Measurements from ENCODE around the gene SIK3.
"Not testable (repeated sequence)": the region's sequence is repeated elsewhere in the genome, so short reads cannot be mapped to it uniquely, and the experiment has no call there.

SIK3 gene

DNA sequence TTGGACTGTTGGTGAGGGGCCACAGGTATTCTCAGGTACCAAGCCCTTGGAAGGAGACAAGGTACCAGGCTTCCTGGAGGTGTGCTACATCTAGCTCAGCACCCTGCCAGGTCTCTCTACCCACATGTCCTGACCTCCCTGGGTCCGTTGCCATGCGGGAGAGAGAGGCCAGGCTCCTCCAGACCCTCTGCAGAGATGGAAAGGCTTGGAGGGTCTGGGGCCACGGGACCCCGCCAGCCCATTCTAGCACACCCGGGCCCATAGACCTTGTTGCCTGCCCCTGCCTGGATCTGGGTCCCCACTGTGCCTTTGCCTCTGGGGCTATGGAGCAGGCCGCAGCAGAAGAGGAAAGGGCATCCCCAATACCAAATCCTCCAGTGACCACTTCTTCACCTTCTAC is 270.8 kb downstream of the SIK3 start:
- no peak for DNase-seq (ENCODE audit: low read depth, low spot score)

DNA sequence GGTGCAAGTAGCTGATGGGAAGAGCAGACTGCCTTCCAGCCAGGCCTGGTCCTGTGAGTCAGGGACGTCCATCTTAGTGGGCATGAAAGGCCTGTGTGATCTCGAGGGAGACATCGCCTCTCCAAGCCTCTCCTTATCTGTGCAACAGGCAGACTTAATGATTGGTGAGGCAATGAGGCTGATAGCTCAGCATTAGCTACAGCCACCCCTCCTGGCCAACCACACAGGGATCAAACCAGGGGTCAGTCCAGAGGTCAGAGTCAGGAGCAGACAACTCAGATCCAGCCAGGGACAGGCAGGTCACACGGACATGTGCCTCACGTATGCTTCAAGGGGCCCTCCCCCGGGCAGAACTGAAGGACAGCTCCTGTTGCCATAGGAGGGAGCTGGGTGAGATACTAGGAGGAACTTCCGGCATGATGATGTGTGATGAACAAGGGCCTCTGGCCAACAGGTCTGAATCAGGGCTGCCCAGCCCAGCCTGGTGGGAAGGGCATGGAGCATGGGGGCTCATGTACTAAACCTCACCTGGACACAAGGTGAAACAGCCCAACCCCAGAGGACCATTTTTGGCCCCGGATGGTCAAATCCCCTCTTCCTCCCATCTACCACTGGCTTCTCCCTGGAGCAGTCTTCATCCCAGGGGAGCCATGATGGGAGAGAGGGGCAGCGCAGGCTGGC is 271.3 kb downstream of the SIK3 start:
- DNase-seq (ENCODE audit: low read depth, low spot score): no peak

DNA sequence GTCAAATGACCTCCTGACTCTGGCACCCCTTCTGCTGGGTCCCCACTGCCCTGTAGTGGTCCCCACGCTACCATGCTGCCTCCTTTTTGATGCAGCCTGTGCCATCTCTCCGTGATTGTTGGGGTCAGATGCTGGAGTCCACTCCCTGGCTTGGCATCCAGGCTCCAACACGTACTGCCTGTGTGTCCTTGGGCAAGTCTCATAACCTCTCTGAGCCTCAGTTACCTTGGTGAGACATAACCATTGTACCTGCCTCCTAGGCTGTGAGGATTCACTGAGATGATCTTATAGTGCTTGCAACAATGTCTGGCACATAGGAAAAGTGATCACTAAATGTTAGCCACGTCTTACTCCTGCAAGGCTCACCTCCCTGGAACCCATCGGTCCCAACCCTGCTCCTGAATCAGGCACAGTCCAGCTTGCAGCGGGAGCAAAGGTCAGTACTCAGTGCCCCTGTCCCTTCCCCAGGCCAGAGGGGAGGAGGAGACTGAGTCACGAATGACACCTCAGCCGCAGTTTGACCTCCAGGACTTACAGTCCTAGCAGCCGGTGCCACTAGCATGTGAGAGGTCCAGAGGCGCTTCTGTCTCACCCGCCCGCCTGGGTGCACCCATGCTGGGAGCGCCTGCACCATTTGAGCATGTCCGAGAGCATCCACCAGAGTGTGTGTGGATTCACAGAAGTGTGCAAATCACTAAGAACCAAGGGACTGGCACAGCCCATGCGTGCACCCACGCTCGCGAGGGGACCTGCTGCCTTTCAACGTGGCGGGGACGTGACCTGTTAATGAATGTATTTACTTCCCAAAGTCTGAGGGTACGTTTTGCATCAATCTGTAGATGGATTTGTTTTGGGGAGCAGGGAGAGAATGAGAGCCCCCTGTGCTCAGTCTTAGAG is 272.1 kb downstream of the SIK3 start:
- no peak for DNase-seq (ENCODE audit: low read depth, low spot score)

DNA sequence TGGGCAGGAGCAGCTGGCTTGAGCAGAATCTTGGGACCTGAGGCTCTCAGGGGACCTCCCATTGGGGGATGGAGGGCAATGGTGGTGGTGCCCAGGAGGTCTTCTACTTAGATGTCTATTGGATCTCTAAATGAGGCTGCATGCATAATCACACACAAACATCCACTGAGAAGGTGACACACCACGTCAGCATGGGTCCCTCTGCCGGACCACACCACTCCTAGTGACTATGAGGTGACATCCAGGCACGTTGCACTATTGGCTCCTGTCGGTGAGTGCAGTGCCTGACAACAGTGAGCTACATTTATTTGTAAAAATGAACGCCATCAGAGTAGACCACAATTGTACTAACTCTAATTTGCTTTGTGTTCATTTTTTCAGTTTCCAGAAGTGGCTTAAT is 272.8 kb downstream of the SIK3 start:
- DNase-seq (ENCODE audit: low read depth, low spot score): no peak

DNA sequence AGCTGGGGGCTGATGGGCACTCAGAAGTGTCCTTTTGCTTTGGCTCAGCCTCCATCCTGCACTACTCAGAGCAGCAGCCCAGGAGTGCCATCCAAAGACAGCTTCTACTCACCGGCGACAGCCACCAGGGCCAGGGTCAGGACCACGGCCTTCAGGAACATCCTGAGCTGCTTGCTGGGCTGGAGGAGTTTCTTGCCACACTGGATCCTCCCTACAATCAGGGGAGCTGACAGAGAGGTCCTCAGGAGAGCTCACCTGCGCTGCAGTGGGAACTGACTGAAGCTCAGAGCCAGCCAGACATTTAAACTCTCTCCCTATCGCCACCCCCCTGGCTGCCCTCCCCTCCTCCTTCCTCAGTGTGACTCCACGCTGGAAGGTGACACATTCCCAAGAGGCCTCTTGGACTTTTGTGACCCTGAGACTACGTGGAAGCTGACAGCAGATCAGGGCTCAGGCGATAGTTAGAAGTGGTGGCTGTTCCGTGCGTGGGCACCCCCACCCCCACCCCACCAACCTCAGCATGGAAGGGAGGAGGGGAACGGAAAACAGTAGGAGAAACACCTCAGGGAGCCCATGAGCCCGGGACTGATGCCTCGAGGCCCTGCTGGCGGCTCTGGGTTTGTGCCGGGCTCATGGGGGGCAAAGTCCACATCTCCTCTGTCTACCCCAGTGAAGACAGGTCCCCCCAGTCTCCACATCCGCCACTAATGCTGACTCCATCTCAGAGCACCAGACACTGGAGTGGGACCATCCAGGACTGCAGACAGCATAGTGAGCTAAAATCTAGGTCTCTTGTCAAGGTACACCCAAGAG is 275.0 kb downstream of the SIK3 start, which contains the start of gene APOA4:
Gene APOA4 (minus strand): TSS at position 274 of the 813 bp plus-strand sequence. CDS start 113 bp downstream, at position 161.
- DNase-seq (ENCODE audit: low read depth, low spot score): no peak

DNA sequence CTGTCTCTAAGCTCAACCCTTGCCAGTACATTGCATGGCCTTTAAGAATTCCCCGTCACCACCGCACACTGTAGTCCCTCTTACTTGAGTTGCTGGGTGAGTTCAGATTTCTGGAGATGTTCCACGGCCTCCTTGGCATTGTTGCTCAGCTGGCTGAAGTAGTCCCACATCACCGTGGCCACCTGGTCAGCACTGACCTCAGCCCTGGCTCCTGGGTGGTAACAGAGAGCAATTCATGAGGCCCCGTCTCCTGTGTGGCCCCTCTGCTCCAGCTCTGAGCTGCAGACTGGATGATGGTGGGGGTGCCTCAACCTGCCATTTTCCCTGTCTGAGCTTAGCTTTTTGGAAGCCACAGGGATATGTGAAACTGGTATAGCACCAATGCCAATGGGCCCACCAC is 275.7 kb downstream of the SIK3 start:
- no peak for DNase-seq (ENCODE audit: low read depth, low spot score)

DNA sequence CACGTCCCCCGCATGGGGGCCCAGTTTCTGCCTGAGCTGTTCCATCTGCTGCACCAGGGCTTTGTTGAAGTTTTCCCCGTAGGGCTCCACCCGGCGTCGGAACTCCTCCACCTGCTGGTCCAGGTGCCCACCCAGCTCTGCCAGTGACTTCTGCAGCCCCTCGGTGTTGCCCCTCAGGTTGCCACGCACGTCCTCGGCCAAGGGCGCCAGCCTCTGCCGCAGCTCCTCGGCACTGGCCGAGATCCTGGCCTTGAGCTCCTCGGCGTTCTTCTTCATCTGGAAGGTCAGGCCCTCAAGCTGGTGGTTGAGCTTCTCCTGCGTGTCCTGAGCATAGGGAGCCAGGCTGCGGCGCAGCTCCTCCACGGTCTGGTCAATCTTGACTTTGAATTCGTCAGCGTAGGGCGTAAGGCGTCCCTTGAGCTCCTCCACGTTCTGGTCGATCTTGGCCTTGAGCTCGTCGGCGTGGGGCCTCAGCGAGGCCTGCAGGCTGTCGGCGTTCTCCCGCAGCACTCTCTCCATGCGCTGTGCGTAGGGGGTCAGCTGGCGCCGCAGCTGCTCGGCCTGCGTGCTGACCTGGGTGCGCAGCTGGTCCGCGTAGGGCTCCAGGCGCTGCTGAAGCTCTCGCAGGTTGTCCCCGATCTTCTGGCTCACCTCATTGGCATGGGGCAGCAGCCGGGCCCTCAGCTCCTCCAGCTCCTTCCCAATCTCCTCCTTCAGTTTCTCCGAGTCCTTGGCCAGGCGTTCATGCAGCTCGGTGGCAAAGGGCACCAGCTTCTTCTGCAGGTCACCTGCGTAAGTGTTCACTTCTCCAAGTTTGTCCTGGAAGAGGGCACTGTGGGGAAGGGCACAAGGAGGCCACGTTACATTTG is 276.9 kb downstream of the SIK3 start:
- DNase-seq (ENCODE audit: low read depth, low spot score): no peak

DNA sequence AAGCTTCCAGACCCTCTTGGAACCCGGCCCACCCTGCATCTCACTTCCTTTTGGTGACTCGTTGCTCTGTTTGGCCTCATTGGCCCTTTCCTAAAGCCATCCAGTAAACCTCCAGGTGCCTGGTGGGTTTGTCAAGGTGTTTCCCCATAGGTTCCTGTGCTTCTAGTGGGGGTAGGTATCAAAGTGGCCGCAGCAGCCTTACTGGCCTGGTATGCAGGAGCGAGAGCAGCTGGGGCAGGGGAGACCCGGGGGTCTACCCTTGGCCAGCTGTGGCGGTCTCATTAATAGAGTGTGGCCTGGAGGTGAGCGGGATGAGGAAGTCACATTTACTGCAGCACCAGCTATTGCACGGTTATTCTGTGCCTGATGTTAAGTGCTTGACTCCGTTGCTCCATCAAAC is 279.2 kb downstream of the SIK3 start:
- DNase-seq (ENCODE audit: low read depth, low spot score): no peak

DNA sequence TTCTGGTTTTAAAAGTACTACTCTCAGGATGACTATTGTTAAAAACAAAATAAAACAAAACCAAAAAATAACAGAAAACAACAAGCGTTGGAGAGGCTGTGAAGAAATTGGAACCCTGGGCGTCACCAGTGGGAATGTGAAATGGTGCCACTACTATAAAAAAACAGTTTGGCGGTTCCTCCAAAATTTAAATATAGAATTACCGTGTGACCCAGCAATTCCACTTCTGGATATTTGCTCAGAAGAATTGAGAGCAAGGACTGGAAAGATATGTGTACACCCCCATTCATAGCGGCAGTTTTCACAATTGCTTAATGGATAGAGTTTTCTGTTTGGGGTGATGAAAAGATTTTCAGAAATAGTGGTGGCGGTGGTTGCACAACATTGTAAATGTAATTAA is 283.7 kb downstream of the SIK3 start:
- DNase-seq (ENCODE audit: low read depth, low spot score): no peak

DNA sequence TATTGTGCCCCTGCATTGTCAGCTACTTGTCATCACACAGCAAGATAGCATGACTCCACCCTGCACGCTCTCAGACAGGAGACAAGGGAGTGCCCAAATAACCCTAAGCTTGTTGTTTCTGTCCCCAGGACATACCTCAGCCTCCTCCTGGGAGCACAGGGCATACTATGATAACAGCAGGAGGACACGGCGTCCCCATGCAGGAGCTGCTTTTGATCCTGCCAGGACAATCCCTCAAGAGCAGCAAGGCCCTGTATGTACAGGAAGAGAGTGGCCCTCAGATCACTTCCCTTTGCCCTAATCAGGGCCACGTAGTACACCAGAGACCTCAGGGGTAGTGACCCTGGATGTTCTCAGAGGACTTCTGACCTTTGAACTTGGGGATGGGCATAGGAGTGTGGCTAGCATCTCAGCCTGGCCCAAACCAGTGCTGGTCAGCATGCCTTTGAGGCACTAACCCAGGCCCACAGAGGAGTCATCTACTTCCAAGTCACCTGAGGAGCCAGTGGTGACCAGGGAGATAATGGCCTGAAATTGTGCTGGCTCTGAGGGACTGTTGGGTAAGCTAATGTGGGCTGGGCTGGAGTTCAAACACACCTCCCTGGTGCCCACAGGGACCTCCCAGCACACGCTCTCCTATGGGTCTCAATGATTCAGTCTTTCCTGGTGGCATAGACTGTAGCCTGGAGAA is 284.3 kb downstream of the SIK3 start:
- DNase-seq (ENCODE audit: low read depth, low spot score): no peak

DNA sequence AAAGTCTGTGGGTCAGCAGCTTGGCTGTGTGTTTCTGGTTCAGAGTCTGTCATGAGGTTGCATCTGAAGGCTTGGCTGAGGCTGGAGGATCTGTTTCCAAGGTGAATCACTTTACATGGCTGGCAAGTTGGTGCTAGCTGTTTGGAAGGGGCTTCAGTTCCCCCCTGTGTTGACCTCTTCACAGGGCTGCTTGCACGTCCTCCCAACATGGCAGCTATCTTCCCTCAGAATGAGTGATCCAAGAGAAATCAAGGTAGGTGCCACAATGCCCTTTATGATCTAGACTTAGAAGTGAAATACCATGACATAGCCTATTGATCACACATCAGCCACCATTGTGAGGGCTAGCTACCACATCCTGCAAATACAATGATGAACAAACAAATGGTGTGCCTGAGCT is 285.1 kb downstream of the SIK3 start:
- no peak for DNase-seq (ENCODE audit: low read depth, low spot score)

DNA sequence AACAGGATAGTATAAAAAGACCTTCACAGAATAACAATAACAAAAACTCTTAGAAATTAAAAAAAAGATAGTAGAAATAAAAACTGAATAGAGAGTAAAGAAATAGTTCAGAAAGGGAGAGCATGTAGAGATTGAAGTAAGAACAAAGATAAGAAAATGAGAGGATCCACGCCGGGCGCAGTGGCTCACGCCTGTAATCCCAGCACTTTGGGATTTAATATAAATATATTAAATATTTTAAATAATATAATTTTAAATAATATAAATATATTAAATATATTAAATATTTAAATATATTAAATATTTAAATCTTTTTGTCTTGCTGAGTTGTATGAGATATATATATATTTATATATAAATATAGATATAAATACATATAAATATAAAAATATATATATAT is 286.1 kb downstream of the SIK3 start:
- no peak for DNase-seq (ENCODE audit: low read depth, low spot score)

DNA sequence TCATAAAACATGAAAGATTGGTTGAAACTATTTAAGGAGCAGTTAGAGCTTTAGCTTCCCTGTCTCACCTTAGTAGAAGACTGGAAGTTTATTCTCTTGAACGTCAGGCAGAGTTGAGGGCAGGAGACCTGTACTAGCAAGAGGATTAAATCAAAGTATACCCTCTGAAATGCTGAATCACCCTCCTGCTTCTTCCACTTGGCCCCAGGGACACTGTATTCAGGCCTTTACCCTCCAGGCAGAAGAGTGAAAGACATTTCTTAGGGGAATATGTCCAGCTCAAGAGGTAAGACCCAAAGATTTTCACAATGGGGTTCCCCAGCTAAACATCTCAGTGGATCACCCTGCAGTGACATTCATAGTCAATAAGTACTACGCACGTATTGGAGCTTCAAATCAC is 287.0 kb downstream of the SIK3 start:
- no peak for DNase-seq (ENCODE audit: low read depth, low spot score)

DNA sequence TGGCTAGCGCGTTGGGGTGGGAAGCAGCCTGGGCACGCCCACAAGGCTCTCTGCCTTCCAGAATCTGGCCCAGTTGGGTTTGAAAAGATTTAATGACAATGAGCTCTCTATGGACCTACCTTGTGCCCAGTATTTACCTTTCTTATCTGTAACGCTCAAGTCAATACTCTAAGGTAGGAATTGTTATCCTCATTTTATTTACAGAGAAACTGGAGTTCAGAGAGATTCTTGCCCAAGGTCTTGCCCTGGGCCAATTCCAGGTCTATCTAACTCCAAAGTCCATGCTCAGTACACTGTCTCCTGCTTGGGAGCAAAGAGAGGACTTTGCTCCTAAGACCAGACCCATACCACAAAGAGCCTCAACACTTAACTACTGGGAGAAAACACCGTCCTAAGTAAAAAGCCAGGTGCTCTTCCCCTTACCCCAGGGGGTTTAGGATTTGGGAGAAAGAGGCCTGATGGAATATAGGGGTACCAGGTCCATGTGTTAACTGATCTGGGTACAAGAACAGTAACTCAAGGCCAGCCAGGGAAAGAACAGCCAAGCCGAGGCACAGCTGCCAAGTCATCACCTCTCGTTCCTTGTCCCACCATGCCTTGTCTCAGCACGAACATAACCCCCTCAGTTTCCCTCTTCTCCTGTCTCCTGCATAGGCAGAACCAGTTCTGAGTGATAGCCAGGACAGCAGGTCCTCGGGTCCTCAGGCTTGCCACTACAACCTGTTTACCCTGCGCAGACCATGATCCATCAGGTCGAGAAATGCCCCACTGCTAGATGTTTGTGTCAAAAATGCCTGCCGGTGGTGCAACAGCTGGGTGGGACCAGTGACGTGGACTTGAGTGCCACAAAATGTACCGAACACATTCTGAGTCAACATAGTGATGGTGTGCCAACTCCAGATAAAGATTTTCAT is 289.7 kb downstream of the SIK3 start:
- no peak for DNase-seq (ENCODE audit: low read depth, low spot score)

DNA sequence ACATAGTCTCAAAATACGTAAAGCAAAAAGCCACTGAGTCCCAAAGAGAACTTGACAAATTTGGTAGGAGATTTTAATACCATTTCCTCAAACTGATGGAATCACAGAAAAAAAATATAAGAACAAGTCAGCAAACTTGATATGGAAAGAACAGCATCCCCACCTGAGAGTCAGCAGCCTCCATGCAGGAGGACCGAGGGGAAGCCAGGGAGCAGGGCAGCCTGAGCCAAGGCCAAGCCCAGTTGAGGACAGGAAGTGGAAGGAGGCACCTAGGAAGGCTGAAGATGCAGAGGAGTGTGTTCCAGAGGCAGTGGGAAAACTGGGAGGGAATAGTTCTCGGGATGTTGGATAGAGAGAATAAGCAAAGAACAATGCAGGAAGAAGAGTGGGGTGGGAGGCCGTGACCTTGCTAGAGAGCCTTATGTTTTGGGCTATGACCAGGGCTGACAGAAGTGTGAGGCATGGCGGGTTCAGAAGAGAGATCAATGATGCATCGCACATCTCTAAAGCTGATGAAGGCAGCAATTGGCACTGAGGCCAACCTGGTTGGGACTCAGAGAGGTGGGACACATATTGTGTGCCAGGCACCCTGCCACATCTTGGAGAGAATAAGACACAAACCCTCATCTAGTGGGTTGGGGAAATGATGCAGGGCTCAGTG is 290.5 kb downstream of the SIK3 start:
- DNase-seq (ENCODE audit: low read depth, low spot score): no peak

DNA sequence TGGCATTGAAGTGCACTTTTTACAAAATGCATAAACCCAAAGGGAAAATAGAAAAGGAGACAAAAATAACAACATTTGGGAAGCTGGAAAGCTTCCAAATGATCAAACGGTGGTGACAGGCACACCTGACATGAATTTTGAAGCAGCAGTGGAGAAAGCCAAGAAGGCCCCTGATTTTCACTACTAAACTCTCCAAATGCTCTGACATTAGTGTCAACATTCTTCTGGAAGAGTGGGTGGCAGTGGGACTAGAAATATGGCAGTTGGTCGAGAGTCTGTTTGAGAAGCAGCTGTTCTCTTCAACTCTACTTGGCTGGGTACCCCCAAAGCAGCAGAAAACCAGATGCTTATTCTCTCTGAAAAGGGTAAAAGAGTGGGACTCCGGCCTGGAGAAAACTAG is 294.2 kb downstream of the SIK3 start:
- DNase-seq (ENCODE audit: low read depth, low spot score): no peak

DNA sequence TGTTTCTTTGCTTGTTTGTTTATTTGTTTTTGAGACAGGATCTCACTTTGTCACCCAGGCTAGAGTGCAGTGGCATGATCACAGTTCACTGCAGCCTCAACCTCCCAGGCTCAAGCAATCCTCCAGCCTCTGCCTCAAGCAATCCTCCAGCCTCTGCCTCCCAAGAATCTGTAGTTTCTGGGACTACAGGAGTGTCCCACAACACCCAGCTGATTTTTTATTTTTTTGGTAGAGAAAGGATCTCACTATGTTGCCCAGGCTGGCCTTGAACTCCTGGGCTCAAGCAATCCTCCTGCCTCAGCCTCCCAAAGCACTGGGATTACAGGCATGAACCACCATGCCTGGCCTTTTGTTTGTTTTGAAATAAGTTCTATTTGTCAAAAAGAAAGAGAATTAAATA is 296.6 kb downstream of the SIK3 start:
- not testable (repeated sequence) for DNase-seq (ENCODE audit: low read depth, low spot score)

DNA sequence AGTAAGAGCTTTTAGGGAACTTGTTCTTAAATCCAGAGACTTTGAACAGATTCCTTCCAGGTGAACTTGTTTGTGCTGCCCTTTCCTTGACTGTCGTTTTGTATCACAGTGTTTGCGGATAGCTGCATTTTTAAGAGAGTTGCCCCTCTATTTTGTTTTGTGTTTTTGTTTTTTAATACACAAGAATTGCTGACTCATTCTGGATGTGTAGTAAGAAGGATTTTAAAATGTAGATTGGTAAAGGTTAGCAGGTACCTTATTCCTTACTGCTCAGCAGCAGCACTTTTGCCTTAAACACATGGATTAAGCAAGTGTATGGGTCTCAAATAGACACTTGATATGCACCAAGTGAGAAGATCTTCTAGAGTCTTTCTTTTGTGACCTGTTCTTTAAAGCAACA is 297.6 kb downstream of the SIK3 start:
- DNase-seq (ENCODE audit: low read depth, low spot score): no peak

DNA sequence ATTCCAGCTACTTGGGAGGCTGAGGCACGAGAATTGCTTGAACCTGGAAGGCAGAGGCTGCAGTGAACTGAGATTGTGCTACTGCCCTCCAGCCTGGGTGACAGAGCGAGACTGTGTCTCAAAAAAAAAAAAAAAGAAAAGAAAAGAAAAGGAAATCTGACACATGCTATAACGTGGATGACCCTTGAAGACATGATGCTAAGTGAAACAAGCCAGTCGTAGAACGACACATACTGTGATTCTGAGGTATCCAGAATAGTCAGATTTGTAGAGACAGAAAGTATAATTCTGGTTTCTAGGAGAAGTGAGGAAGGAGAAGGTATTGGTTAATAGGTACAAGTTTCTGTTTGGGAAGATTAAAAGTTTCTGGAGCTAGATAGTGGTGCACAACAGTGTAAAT is 299.9 kb downstream of the SIK3 start:
- no peak for DNase-seq (ENCODE audit: low read depth, low spot score)
